Fibroblast of lung (primary cell): ENCODE measurements around the gene OR4D2. TPM values are rescaled to one million over a fixed set of nuclear protein-coding genes. Genes with fewer than 3 reads are reported as not detected.

ENCODE experiments used
- DNase-seq, 2 donors: peaks; one replicate each; pipeline versions ENCODE4 v3.0.0 to v3.0.0-alpha.2; 2010; ENCODE audit warnings: low read depth in 2 of 2
- H2AFZ ChIP-seq: 2 replicates; pipeline ENCODE4 v1.5.1; 2012; ENCODE audit warnings: low read length, control low read depth, inconsistent platforms
- H3K27ac ChIP-seq: 2 replicates; pipeline ENCODE4 v1.5.1; 2011; ENCODE audit warnings: low read length, control low read depth; ENCODE audit not compliant: insufficient read depth
- H3K27me3 ChIP-seq: 2 replicates; pipeline ENCODE4 v1.5.1; 2011; ENCODE audit warnings: mild to moderate bottlenecking, low read length; ENCODE audit not compliant: control insufficient read depth, insufficient read depth
- H3K36me3 ChIP-seq: 2 replicates; pipeline ENCODE4 v1.5.1; 2011; ENCODE audit warnings: low read length; ENCODE audit not compliant: control insufficient read depth, insufficient read depth
- H3K4me1 ChIP-seq: 2 replicates; pipeline ENCODE4 v1.5.1; 2011; ENCODE audit warnings: low read length; ENCODE audit not compliant: control insufficient read depth, insufficient read depth; ENCODE audit errors: extremely low read depth
- H3K4me2 ChIP-seq: 2 replicates; pipeline ENCODE4 v1.5.1; 2011; ENCODE audit warnings: low read length, control low read depth; ENCODE audit not compliant: insufficient read depth; ENCODE audit errors: extremely low read depth
- H3K4me3 ChIP-seq, 4 experiments: fragments of 200-600 bp in 1 of 4; sonication (generic) in 1 of 4; replicated peaks in 1 of 4; 2 replicates each; pipeline ENCODE4 v1.5.1; 2011 to 2016; ENCODE audit warnings: low read length in 4 of 4, low read depth in 3 of 4, mild to moderate bottlenecking in 3 of 4, control low read depth in 2 of 4, inconsistent platforms in 1 of 4, mixed read lengths in 1 of 4; ENCODE audit not compliant: insufficient read depth in 1 of 4; ENCODE audit errors: control extremely low read depth in 1 of 4
- H3K79me2 ChIP-seq: 2 replicates; pipeline ENCODE4 v1.5.1; 2012; ENCODE audit warnings: mild to moderate bottlenecking, low read length, inconsistent platforms; ENCODE audit not compliant: control insufficient read depth, insufficient read depth
- H3K9ac ChIP-seq: 2 replicates; pipeline ENCODE4 v1.5.1; 2011; ENCODE audit warnings: mild to moderate bottlenecking, low read length, control low read depth; ENCODE audit not compliant: insufficient read depth
- H3K9me3 ChIP-seq: 2 replicates; pipeline ENCODE4 v1.5.1; 2012; ENCODE audit warnings: low read depth, low read length; ENCODE audit not compliant: control insufficient read depth, insufficient read depth
- H4K20me1 ChIP-seq: 2 replicates; pipeline ENCODE4 v1.5.1; 2011; ENCODE audit warnings: low read length; ENCODE audit not compliant: control insufficient read depth, insufficient read depth; ENCODE audit errors: extremely low read depth
- CTCF ChIP-seq, 2 donors: IDR thresholded peaks in 1 of 2; conservative IDR thresholded peaks in 1 of 2; 1 replicate in 1 of 2; 2 replicates in 1 of 2; pipeline ENCODE4 v1.5.1; 2011 to 2012; ENCODE audit warnings: low read length in 2 of 2, control low read depth in 1 of 2, inconsistent platforms in 1 of 2, low read depth in 1 of 2, mild to moderate bottlenecking in 1 of 2
- EZH2 ChIP-seq: IDR thresholded peaks from 2 replicates; pipeline ENCODE4 v1.5.1; 2012; ENCODE audit warnings: low read length, control low read depth, mild to moderate bottlenecking; ENCODE audit errors: missing control alignments
- polyA plus RNA-seq, 2 donors: library from polyadenylated mRNA; depleted of rRNA in 1 of 2; stranded (reverse) in 1 of 2; unstranded in 1 of 2; fragments of >200 nt; gene quantifications; 2 replicates each; pipeline ENCODE4 v1.2.1, GENCODE V29; 2011 to 2012; ENCODE audit warnings: missing spikeins in 1 of 2
- total RNA-seq: library from RNA; depleted of rRNA; stranded (reverse); fragments of >200 nt; gene quantifications from 2 replicates; pipeline ENCODE4 v1.2.1, GENCODE V29; 2014

OR4D2 gene
- total and polyA plus RNA-seq, 2 donors (not counting 1 experiment from before 2014, with no cell fraction given): not detected

GRCh38 chr17:58200024-58200633 is 33.3 kb downstream of the OR4D2 start:
- H3K9ac ChIP-seq: no peak overlapping the region
- no peaks in the 10 kb centered on the region for H4K20me1 ChIP-seq
- no peak overlapping the region for H3K27ac ChIP-seq
- no peaks in the 10 kb centered on the region for H3K79me2 ChIP-seq
- H3K27me3 ChIP-seq: no peaks in the 10 kb centered on the region
- H3K36me3 ChIP-seq: no peaks in the 10 kb centered on the region
- peak; percentile 20 to 28 for DNase-seq
- H3K4me3 ChIP-seq: no peak overlapping the region
- H2AFZ ChIP-seq: no peak overlapping the region
- TF ChIP-seq CTCF (conservative IDR thresholded peaks at IDR 0.05 in 1 of 2, IDR thresholded peaks at IDR 0.05 in 1 of 2; ENCODE audit: low read depth in 1 of 2, low read length in 2 of 2) (peak; percentile 26 to 56), EZH2 (no peak)
- H3K9me3 ChIP-seq: no peaks in the 10 kb centered on the region
- H3K4me1 ChIP-seq: no peaks in the 10 kb centered on the region
- no peak overlapping the region for H3K4me2 ChIP-seq

GRCh38 chr17:58202859-58203258 is 36.1 kb downstream of the OR4D2 start:
- Histone ChIP-seq H2AFZ (no peak overlapping the region), H3K9me3 (no peaks in the 10 kb centered on the region), H3K4me2 (no peak overlapping the region), H3K4me3 (no peak overlapping the region), H3K27me3 (no peaks in the 10 kb centered on the region), H3K36me3 (peaks cover 3% of the 10 kb centered on the region), H3K27ac (no peak overlapping the region), H3K79me2 (no peaks in the 10 kb centered on the region), H3K4me1 (no peaks in the 10 kb centered on the region), H3K9ac (no peak overlapping the region), H4K20me1 (no peaks in the 10 kb centered on the region)
- DNase-seq: no peak
- TF ChIP-seq EZH2: no peak
- TF ChIP-seq CTCF (conservative IDR thresholded peaks at IDR 0.05 in 1 of 2, IDR thresholded peaks at IDR 0.05 in 1 of 2; ENCODE audit: low read depth in 1 of 2, low read length in 2 of 2): no peak

- Histone ChIP-seq H3K9ac (no peak overlapping the region), H3K27me3 (no peaks in the 10 kb centered on the region), H3K79me2 (no peaks in the 10 kb centered on the region), H3K4me3 (no peak overlapping the region), H3K9me3 (no peaks in the 10 kb centered on the region), H3K27ac (no peak overlapping the region), H3K36me3 (peaks cover 3% of the 10 kb centered on the region), H3K4me2 (no peak overlapping the region), H4K20me1 (no peaks in the 10 kb centered on the region), H3K4me1 (no peaks in the 10 kb centered on the region), H2AFZ (no peak overlapping the region)
- peak in 1 of 2 donors; percentile 21 for DNase-seq
- TF ChIP-seq EZH2 (no peak), CTCF (conservative IDR thresholded peaks at IDR 0.05 in 1 of 2, IDR thresholded peaks at IDR 0.05 in 1 of 2; ENCODE audit: low read depth in 1 of 2, low read length in 2 of 2) (no peak)
These were observed 38.0 kb downstream of the OR4D2 start for GRCh38 chr17:58204796-58205195.
